Cerebellar nuclear complex (tissue), 1 donor: Measurements from ENCODE around the gene P2RX4.
"Not testable (repeated sequence)": the region's sequence is repeated elsewhere in the genome, so short reads cannot be mapped to it uniquely, and the experiment has no call there.

Experiments
- DNase-seq, 2 experiments: peaks; one replicate each; lab custom pipeline; 2025; lab: John Stamatoyannopoulos, UW

The P2RX4 gene

GRCh38 chr12:121278169-121279070 is 68.5 kb downstream of the P2RX4 start:
- DNase-seq: no peak

- DNase-seq: no peak
Observed at GRCh38 chr12:121279071-121279375, 69.1 kb downstream of the P2RX4 start.

- DNase-seq: peak; percentile 76 to 95
Observed at GRCh38 chr12:121279507-121279915, 69.6 kb downstream of the P2RX4 start.

- DNase-seq: not testable (repeated sequence)
Observed at GRCh38 chr12:121280531-121280930, 70.6 kb downstream of the P2RX4 start.

GRCh38 chr12:121281116-121281515 is 71.2 kb downstream of the P2RX4 start:
- not testable (repeated sequence) for DNase-seq

GRCh38 chr12:121282072-121282742 is 72.3 kb downstream of the P2RX4 start:
- DNase-seq: no peak

GRCh38 chr12:121282910-121283309 is 73.0 kb downstream of the P2RX4 start:
- not testable (repeated sequence) for DNase-seq

GRCh38 chr12:121283388-121283787 is 73.5 kb downstream of the P2RX4 start:
- DNase-seq: no peak
